A673 (cell line): ENCODE data around the gene SNAP47.

Experiments
- EZH2 ChIP-seq: fragments of 200-600 bp; sonication (generic); IDR thresholded peaks from 2 replicates; pipeline ENCODE4 v1.6.1; 2017; ENCODE audit warnings: borderline replicate concordance, low read depth, mild to moderate bottlenecking, mixed read lengths, antibody characterized with exemption, low read length; ENCODE audit not compliant: poor library complexity, severe bottlenecking
- TF ChIP-seq, protein P1 (sequence below): fragments of 300-800, 200-600 bp; sonication (generic); conservative IDR thresholded peaks from 2 replicates; pipeline ENCODE4 v1.5.1; 2017; ENCODE audit warnings: low read depth, mild to moderate bottlenecking, antibody characterized with exemption, low read length, moderate library complexity, mixed read lengths

DNA sequence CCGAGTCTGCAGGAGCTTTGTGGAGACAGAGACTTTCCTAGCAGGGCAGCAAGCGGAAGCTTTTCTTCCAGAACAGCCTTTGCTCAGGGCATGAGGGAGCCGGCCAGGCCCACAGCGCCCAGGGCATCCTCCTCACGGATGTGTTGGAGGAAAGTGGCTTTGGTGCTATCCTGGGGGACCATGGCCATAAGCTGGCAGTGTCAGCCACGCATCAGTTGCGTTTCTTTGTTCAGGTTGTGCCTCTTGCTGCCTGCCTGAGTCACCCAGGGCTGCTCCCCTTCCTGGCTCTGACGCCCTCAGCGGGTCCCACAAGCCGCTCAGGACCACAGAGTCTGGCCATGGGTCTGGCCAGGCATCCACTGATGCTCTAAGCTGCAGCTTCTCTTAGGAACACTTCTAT, 40.6 kb downstream of the SNAP47 start:
- TF ChIP-seq, protein P1, sequence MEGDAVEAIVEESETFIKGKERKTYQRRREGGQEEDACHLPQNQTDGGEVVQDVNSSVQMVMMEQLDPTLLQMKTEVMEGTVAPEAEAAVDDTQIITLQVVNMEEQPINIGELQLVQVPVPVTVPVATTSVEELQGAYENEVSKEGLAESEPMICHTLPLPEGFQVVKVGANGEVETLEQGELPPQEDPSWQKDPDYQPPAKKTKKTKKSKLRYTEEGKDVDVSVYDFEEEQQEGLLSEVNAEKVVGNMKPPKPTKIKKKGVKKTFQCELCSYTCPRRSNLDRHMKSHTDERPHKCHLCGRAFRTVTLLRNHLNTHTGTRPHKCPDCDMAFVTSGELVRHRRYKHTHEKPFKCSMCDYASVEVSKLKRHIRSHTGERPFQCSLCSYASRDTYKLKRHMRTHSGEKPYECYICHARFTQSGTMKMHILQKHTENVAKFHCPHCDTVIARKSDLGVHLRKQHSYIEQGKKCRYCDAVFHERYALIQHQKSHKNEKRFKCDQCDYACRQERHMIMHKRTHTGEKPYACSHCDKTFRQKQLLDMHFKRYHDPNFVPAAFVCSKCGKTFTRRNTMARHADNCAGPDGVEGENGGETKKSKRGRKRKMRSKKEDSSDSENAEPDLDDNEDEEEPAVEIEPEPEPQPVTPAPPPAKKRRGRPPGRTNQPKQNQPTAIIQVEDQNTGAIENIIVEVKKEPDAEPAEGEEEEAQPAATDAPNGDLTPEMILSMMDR: no peak
- no peak for TF ChIP-seq EZH2
